ENCODE data around the gene PPP1CB.

The PPP1CB gene

GRCh38 chr2:28772351-28772750 is 20.7 kb downstream of the PPP1CB start:
- DNase-seq, result no peak

GRCh38 chr2:28776471-28776870 is 24.8 kb downstream of the PPP1CB start:
- no peak overlapping the region for H3K4me2 ChIP-seq (ENCODE audit: low read depth, low read length)
- H3K4me3 ChIP-seq (ENCODE audit: low read length), result no peak overlapping the region
- H3K9ac ChIP-seq (ENCODE audit: low read length), result no peak overlapping the region
- no peak overlapping the region for H2AFZ ChIP-seq (ENCODE audit: low read length)
- DNase-seq, result no peak
- no peaks in the 10 kb centered on the region for H3F3A ChIP-seq (ENCODE audit: insufficient read depth, low read length)
- no peak overlapping the region for H3K27ac ChIP-seq (ENCODE audit: low read length)
- H3K36me3 ChIP-seq (replicated peaks; ENCODE audit: insufficient read depth, low read length), result peaks cover 10% of the 10 kb centered on the region
- H3K4me1 ChIP-seq (ENCODE audit: low read length), result no peaks in the 10 kb centered on the region
- no peak for TF ChIP-seq CTCF (IDR thresholded peaks at IDR 0.05; ENCODE audit: low read length)
- no peak for TF ChIP-seq EZH2 (optimal IDR thresholded peaks at IDR 0.05; ENCODE audit: low read depth, low read length)
- no peaks in the 10 kb centered on the region for H3K27me3 ChIP-seq (replicated peaks; ENCODE audit: insufficient read depth, low read length)
- no peaks in the 10 kb centered on the region for H3K9me3 ChIP-seq (replicated peaks; ENCODE audit: insufficient read depth, low read length)
- H4K20me1 ChIP-seq (ENCODE audit: insufficient read depth, low read length), result peaks cover 40% of the 10 kb centered on the region
- H3K79me2 ChIP-seq (ENCODE audit: low read length), result peaks cover 92% of the 10 kb centered on the region
- H3K9me2 ChIP-seq (replicated peaks; ENCODE audit: insufficient read depth, low read length), result no peaks in the 10 kb centered on the region

More at GRCh38 chr2:28772351-28772750, 20.7 kb downstream of the PPP1CB start:
- H2AFZ ChIP-seq (ENCODE audit: low read length), result no peak overlapping the region
- H3K9ac ChIP-seq (ENCODE audit: low read length), result no peak overlapping the region
- no peak overlapping the region for H3K27ac ChIP-seq (ENCODE audit: low read length)
- TF ChIP-seq EZH2 (optimal IDR thresholded peaks at IDR 0.05; ENCODE audit: low read depth, low read length), result no peak
- H3K4me2 ChIP-seq (ENCODE audit: low read depth, low read length), result no peak overlapping the region
- H3K27me3 ChIP-seq (replicated peaks; ENCODE audit: insufficient read depth, low read length), result no peaks in the 10 kb centered on the region
- H3K4me3 ChIP-seq (ENCODE audit: low read length), result no peak overlapping the region
- H4K20me1 ChIP-seq (ENCODE audit: insufficient read depth, low read length), result peaks cover 65% of the 10 kb centered on the region
- H3K4me1 ChIP-seq (ENCODE audit: low read length), result no peaks in the 10 kb centered on the region
- no peaks in the 10 kb centered on the region for H3F3A ChIP-seq (ENCODE audit: insufficient read depth, low read length)
- no peaks in the 10 kb centered on the region for H3K9me2 ChIP-seq (replicated peaks; ENCODE audit: insufficient read depth, low read length)
- peaks cover 3% of the 10 kb centered on the region; the same call in 1 of the 2 replicates for H3K36me3 ChIP-seq (replicated peaks; ENCODE audit: insufficient read depth, low read length)
- peaks cover 98% of the 10 kb centered on the region for H3K79me2 ChIP-seq (ENCODE audit: low read length)
- H3K9me3 ChIP-seq (replicated peaks; ENCODE audit: insufficient read depth, low read length), result no peaks in the 10 kb centered on the region

GRCh38 chr2:28778392-28778791 is 26.8 kb downstream of the PPP1CB start:
- Histone ChIP-seq H2AFZ (ENCODE audit: low read length) (no peak overlapping the region), H3K4me2 (ENCODE audit: low read depth, low read length) (no peak overlapping the region), H3K79me2 (ENCODE audit: low read length) (peaks cover 79% of the 10 kb centered on the region), H3K36me3 (replicated peaks; ENCODE audit: insufficient read depth, low read length) (peaks cover 18% of the 10 kb centered on the region), H3K9me3 (replicated peaks; ENCODE audit: insufficient read depth, low read length) (no peaks in the 10 kb centered on the region), H3K4me3 (ENCODE audit: low read length) (no peak overlapping the region), H4K20me1 (ENCODE audit: insufficient read depth, low read length) (peaks cover 24% of the 10 kb centered on the region; the same call in 1 of the 2 replicates), H3K9me2 (replicated peaks; ENCODE audit: insufficient read depth, low read length) (no peaks in the 10 kb centered on the region), H3K4me1 (ENCODE audit: low read length) (no peaks in the 10 kb centered on the region), H3K27ac (ENCODE audit: low read length) (no peak overlapping the region), H3F3A (ENCODE audit: insufficient read depth, low read length) (no peaks in the 10 kb centered on the region), H3K27me3 (replicated peaks; ENCODE audit: insufficient read depth, low read length) (no peaks in the 10 kb centered on the region), H3K9ac (ENCODE audit: low read length) (no peak overlapping the region)
- TF ChIP-seq EZH2 (optimal IDR thresholded peaks at IDR 0.05; ENCODE audit: low read depth, low read length) (no peak), CTCF (IDR thresholded peaks at IDR 0.05; ENCODE audit: low read length) (no peak), EZH2phosphoT487 (IDR thresholded peaks at IDR 0.05; ENCODE audit: low read length) (no peak)
- no peak for DNase-seq

GRCh38 chr2:28779001-28779400 is 27.4 kb downstream of the PPP1CB start:
- H3K9me3 ChIP-seq (replicated peaks; ENCODE audit: insufficient read depth, low read length), result no peaks in the 10 kb centered on the region
- no peak overlapping the region for H3K27ac ChIP-seq (ENCODE audit: low read length)
- no peak overlapping the region for H3K9ac ChIP-seq (ENCODE audit: low read length)
- no peaks in the 10 kb centered on the region for H3K4me1 ChIP-seq (ENCODE audit: low read length)
- H3K27me3 ChIP-seq (replicated peaks; ENCODE audit: insufficient read depth, low read length), result no peaks in the 10 kb centered on the region
- H2AFZ ChIP-seq (ENCODE audit: low read length), result no peak overlapping the region
- no peaks in the 10 kb centered on the region for H3K9me2 ChIP-seq (replicated peaks; ENCODE audit: insufficient read depth, low read length)
- H3K4me3 ChIP-seq (ENCODE audit: low read length), result no peak overlapping the region
- H3K36me3 ChIP-seq (replicated peaks; ENCODE audit: insufficient read depth, low read length), result peaks cover 18% of the 10 kb centered on the region
- H3K4me2 ChIP-seq (ENCODE audit: low read depth, low read length), result no peak overlapping the region
- H4K20me1 ChIP-seq (ENCODE audit: insufficient read depth, low read length), result peaks cover 18% of the 10 kb centered on the region; the same call in 1 of the 2 replicates
- no peak for DNase-seq
- TF ChIP-seq CTCF (IDR thresholded peaks at IDR 0.05; ENCODE audit: low read length) (no peak), EZH2phosphoT487 (IDR thresholded peaks at IDR 0.05; ENCODE audit: low read length) (no peak), EZH2 (optimal IDR thresholded peaks at IDR 0.05; ENCODE audit: low read depth, low read length) (no peak)
- H3K79me2 ChIP-seq (ENCODE audit: low read length), result peaks cover 73% of the 10 kb centered on the region
- H3F3A ChIP-seq (ENCODE audit: insufficient read depth, low read length), result no peaks in the 10 kb centered on the region
